Neural progenitor cell (in vitro differentiated cells): ENCODE results near the gene FBXW4. TPM values are rescaled to one million over a fixed set of nuclear protein-coding genes. Genes with fewer than 3 reads are reported as not detected.

ENCODE experiments used
- DNase-seq: peaks from one replicate; pipeline ENCODE4 v3.0.0-alpha.2; 2016; ENCODE audit warnings: low spot score
- H2AFZ ChIP-seq: fragments of 200-600 bp; sonication (generic); replicated peaks from 2 replicates; pipeline ENCODE4 v1.6.1; 2016; ENCODE audit warnings: antibody characterized with exemption
- H3F3A ChIP-seq: fragments of 200-600 bp; sonication (generic); 2 replicates; pipeline ENCODE4 v1.6.1; 2016; ENCODE audit warnings: antibody characterized with exemption, low read depth
- H3K27ac ChIP-seq: fragments of 200-600 bp; sonication (generic); 2 replicates; pipeline ENCODE4 v1.5.1; 2016; ENCODE audit warnings: mild to moderate bottlenecking
- H3K27me3 ChIP-seq: fragments of 200-600 bp; sonication (generic); 2 replicates; pipeline ENCODE4 v1.6.1; 2016; ENCODE audit warnings: mild to moderate bottlenecking, moderate library complexity
- H3K36me3 ChIP-seq: fragments of 200-600 bp; sonication (generic); 2 replicates; pipeline ENCODE4 v1.5.1; 2016
- H3K4me1 ChIP-seq: fragments of 200-600 bp; sonication (generic); 2 replicates; pipeline ENCODE4 v1.6.1; 2016; ENCODE audit warnings: mixed run types
- H3K4me2 ChIP-seq: fragments of 200-600 bp; sonication (generic); 2 replicates; pipeline ENCODE4 v1.6.1; 2016
- H3K4me3 ChIP-seq: fragments of 200-600 bp; sonication (generic); 2 replicates; pipeline ENCODE4 v1.5.1; 2016
- H3K79me2 ChIP-seq: fragments of 200-600 bp; sonication (generic); 2 replicates; pipeline ENCODE4 v1.6.1; 2016; ENCODE audit warnings: low read depth
- H3K9ac ChIP-seq: fragments of 200-600 bp; sonication (generic); 2 replicates; pipeline ENCODE4 v1.6.1; 2016
- H3K9me3 ChIP-seq: fragments of 200-600 bp; sonication (generic); 2 replicates; pipeline ENCODE4 v1.5.1; 2016; ENCODE audit warnings: low read depth
- H4K20me1 ChIP-seq: fragments of 200-600 bp; sonication (generic); 2 replicates; pipeline ENCODE4 v1.6.1; 2016; ENCODE audit warnings: low read depth
- H3K27ac Mint-ChIP-seq: 3 replicates; pipeline ENCODE4 v1.8.0; 2021; ENCODE audit warnings: mixed read lengths
- H3K27me3 Mint-ChIP-seq: 2 replicates; pipeline ENCODE4 v1.8.0; 2022; ENCODE audit warnings: low read depth, mild to moderate bottlenecking, inconsistent platforms, moderate library complexity, mixed read lengths; ENCODE audit not compliant: insufficient read depth
- H3K36me3 Mint-ChIP-seq: 3 replicates; pipeline ENCODE4 v1.8.0; 2021; ENCODE audit warnings: mixed read lengths
- H3K4me1 Mint-ChIP-seq: 3 replicates; pipeline ENCODE4 v1.8.0; 2021; ENCODE audit warnings: mixed read lengths
- H3K4me3 Mint-ChIP-seq: 3 replicates; pipeline ENCODE4 v1.8.0; 2021; ENCODE audit warnings: mild to moderate bottlenecking, moderate library complexity, mixed read lengths
- H3K9me3 Mint-ChIP-seq: 3 replicates; pipeline ENCODE4 v1.8.0; 2020; ENCODE audit warnings: mixed read lengths
- EZH2 ChIP-seq: fragments of 200-600 bp; sonication (generic); IDR thresholded peaks from 2 replicates; pipeline ENCODE4 v1.6.1; 2017; ENCODE audit warnings: antibody characterized with exemption, mild to moderate bottlenecking, moderate library complexity
- EZH2phosphoT487 ChIP-seq: fragments of 200-600 bp; sonication (generic); IDR thresholded peaks from 2 replicates; pipeline ENCODE4 v1.6.1; 2017; ENCODE audit warnings: antibody characterized with exemption
- total RNA-seq: library from RNA; depleted of rRNA; stranded (reverse); fragments of >200 nt; gene quantifications from 2 replicates; pipeline ENCODE4 v1.2.3, GENCODE V29; 2015; ENCODE audit warnings: low replicate concordance
- TF ChIP-seq, protein P1 (sequence below): fragments of 200-600 bp; sonication (generic); IDR thresholded peaks from 2 replicates; pipeline ENCODE4 v1.5.1; 2017; ENCODE audit warnings: antibody characterized with exemption, mild to moderate bottlenecking

The FBXW4 gene
- total RNA-seq, 1 donor from 2014 or later = 36.3 TPM

DNA sequence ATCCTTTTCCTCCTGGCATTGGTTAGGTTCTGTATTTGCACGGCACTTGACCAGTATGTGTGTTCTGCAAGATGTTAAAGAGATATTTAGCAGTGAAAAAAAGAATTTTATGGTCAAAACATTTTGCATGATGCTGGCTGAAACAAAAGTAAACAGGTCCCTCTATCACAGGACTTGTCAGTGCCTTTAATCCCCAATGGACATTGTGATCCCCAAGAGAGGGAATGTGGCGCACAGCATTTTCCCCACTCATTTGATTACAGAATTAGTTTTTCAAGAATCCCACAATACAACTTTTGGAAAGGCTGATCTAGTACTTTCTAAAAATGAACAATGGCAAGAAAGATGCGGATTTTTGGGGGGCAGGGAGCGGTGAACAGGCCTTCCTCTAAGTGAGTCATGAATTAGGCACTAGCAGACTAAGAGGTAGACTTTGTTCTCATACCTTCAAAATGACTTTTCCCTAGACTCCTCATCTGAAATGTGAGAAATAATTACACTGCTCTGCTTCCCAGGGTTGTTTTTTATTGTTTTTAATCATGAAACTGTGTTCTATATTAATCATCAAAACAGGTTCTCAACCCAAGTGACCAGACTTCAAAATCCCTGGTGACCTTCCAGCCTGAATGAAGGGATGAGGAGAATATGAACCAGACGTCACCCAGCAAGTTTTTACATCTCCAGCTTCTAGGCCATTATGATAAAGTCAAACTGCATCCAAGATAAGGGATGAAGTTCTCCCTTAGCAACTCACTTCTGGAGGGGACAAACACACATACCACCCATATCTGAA is 8.6 kb downstream of the FBXW4 start:
- no peak overlapping the region for H3K4me3 ChIP-seq
- no peak overlapping the region for H3K27ac Mint-ChIP-seq

GRCh38 chr10:101684782-101685181 is 10.2 kb downstream of the FBXW4 start:
- H3K36me3 ChIP-seq = no peaks in the 10 kb centered on the region
- no peaks in the 10 kb centered on the region for H3K9me3 ChIP-seq
- H3K4me2 ChIP-seq = no peak overlapping the region
- no peak overlapping the region for H3K4me3 ChIP-seq
- H3K79me2 ChIP-seq = peaks cover 70% of the 10 kb centered on the region
- no peak overlapping the region for H2AFZ ChIP-seq
- H3K27ac Mint-ChIP-seq = no peak overlapping the region
- H3K36me3 Mint-ChIP-seq = no peaks in the 10 kb centered on the region
- no peak overlapping the region for H3K4me3 Mint-ChIP-seq
- no peak for DNase-seq
- peaks cover 15% of the 10 kb centered on the region for H3K4me1 ChIP-seq
- H3F3A ChIP-seq = peaks cover 4% of the 10 kb centered on the region
- TF ChIP-seq, protein P1, sequence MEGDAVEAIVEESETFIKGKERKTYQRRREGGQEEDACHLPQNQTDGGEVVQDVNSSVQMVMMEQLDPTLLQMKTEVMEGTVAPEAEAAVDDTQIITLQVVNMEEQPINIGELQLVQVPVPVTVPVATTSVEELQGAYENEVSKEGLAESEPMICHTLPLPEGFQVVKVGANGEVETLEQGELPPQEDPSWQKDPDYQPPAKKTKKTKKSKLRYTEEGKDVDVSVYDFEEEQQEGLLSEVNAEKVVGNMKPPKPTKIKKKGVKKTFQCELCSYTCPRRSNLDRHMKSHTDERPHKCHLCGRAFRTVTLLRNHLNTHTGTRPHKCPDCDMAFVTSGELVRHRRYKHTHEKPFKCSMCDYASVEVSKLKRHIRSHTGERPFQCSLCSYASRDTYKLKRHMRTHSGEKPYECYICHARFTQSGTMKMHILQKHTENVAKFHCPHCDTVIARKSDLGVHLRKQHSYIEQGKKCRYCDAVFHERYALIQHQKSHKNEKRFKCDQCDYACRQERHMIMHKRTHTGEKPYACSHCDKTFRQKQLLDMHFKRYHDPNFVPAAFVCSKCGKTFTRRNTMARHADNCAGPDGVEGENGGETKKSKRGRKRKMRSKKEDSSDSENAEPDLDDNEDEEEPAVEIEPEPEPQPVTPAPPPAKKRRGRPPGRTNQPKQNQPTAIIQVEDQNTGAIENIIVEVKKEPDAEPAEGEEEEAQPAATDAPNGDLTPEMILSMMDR = no peak
- TF ChIP-seq EZH2phosphoT487 (no peak), EZH2 (no peak)
- H3K4me1 Mint-ChIP-seq = peaks cover 21% of the 10 kb centered on the region
- no peak overlapping the region for H3K9ac ChIP-seq
- H4K20me1 ChIP-seq = peaks cover 27% of the 10 kb centered on the region
- no peaks in the 10 kb centered on the region for H3K27me3 Mint-ChIP-seq
- H3K27ac ChIP-seq = no peak overlapping the region
- no peaks in the 10 kb centered on the region for H3K9me3 Mint-ChIP-seq
- no peaks in the 10 kb centered on the region for H3K27me3 ChIP-seq

More for the DNA sequence above, 8.6 kb downstream of the FBXW4 start:
- Histone ChIP-seq H4K20me1 (peaks cover 27% of the 10 kb centered on the region), H3K79me2 (peaks cover 83% of the 10 kb centered on the region), H3K9me3 (no peaks in the 10 kb centered on the region), H3K4me1 (peaks cover 29% of the 10 kb centered on the region), H2AFZ (no peak overlapping the region), H3K27ac (no peak overlapping the region), H3F3A (peaks cover 13% of the 10 kb centered on the region), H3K36me3 (no peaks in the 10 kb centered on the region), H3K9ac (no peak overlapping the region), H3K4me2 (no peak overlapping the region), H3K27me3 (no peaks in the 10 kb centered on the region)
- Mint-ChIP-seq H3K4me1 (peaks cover 21% of the 10 kb centered on the region), H3K27me3 (no peaks in the 10 kb centered on the region), H3K36me3 (no peaks in the 10 kb centered on the region), H3K4me3 (no peak overlapping the region), H3K9me3 (no peaks in the 10 kb centered on the region)
- TF ChIP-seq, protein P1 = no peak
- TF ChIP-seq EZH2 (no peak), EZH2phosphoT487 (no peak)
- no peak for DNase-seq

DNA sequence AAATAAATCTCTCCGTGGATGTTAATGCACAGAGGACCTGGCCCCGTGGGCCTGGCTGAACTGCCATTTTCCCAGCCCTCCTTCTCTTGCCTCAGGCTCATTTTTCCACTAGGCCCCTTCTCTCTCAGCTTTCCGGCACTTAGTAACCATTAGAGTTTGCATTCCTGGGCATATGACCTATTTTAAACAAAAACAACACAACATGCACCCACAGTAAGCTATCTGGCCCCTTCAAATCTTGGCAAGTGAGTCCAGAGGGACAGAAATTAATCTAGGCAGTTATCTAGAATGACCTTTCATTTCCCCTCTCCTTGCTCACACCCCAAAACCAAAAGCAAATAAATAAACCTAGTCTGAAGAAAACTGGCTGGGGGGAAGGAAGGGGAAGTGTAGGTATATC is 11.7 kb downstream of the FBXW4 start:
- H3F3A ChIP-seq = peaks cover 4% of the 10 kb centered on the region
- H3K4me1 ChIP-seq = peaks cover 15% of the 10 kb centered on the region
- no peak for TF ChIP-seq EZH2phosphoT487
- TF ChIP-seq, protein P1 = no peak
- TF ChIP-seq EZH2 = no peak
- H3K36me3 ChIP-seq = no peaks in the 10 kb centered on the region
- H3K9ac ChIP-seq = no peak overlapping the region
- Mint-ChIP-seq H3K4me3 (no peak overlapping the region), H3K9me3 (no peaks in the 10 kb centered on the region), H3K27me3 (no peaks in the 10 kb centered on the region), H3K4me1 (peaks cover 21% of the 10 kb centered on the region), H3K36me3 (no peaks in the 10 kb centered on the region), H3K27ac (no peak overlapping the region)
- peaks cover 63% of the 10 kb centered on the region for H3K79me2 ChIP-seq
- no peaks in the 10 kb centered on the region for H3K27me3 ChIP-seq
- no peak for DNase-seq
- H3K4me2 ChIP-seq = no peak overlapping the region
- peaks cover 18% of the 10 kb centered on the region for H4K20me1 ChIP-seq
- H3K27ac ChIP-seq = no peak overlapping the region
- H3K9me3 ChIP-seq = no peaks in the 10 kb centered on the region
- H2AFZ ChIP-seq = no peak overlapping the region
- no peak overlapping the region for H3K4me3 ChIP-seq
